ENCODE measurements around the gene CFAP54.

GRCh38 chr12:96874211-96874610, 384.8 kb downstream of the CFAP54 start:
- TF ChIP-seq, protein P1, sequence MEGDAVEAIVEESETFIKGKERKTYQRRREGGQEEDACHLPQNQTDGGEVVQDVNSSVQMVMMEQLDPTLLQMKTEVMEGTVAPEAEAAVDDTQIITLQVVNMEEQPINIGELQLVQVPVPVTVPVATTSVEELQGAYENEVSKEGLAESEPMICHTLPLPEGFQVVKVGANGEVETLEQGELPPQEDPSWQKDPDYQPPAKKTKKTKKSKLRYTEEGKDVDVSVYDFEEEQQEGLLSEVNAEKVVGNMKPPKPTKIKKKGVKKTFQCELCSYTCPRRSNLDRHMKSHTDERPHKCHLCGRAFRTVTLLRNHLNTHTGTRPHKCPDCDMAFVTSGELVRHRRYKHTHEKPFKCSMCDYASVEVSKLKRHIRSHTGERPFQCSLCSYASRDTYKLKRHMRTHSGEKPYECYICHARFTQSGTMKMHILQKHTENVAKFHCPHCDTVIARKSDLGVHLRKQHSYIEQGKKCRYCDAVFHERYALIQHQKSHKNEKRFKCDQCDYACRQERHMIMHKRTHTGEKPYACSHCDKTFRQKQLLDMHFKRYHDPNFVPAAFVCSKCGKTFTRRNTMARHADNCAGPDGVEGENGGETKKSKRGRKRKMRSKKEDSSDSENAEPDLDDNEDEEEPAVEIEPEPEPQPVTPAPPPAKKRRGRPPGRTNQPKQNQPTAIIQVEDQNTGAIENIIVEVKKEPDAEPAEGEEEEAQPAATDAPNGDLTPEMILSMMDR (IDR thresholded peaks at IDR 0.05): no peak
- TF ChIP-seq POLR2A (IDR thresholded peaks at IDR 0.05) (no peak), POLR2AphosphoS5 (IDR thresholded peaks at IDR 0.05; ENCODE audit: insufficient read depth in 1 of 2, low read depth in 1 of 2) (no peak)
